GM12878 (cell line): ENCODE data around the gene COL11A2. TPM values are rescaled to one million over a fixed set of nuclear protein-coding genes. Genes with fewer than 3 reads are reported as not detected.

ENCODE experiments used
- ATAC-seq: fragments of 200-7000 bp; cut with Tn5 transposase; 3 replicates; pipeline ENCODE4 v1.9.1; 2020; ENCODE audit warnings: mild to moderate bottlenecking, moderate library complexity
- BruUV-seq: library from RNA; stranded (reverse); fragments of 400-500 nt; replicated peaks from 2 replicates; lab custom pipeline; 2021; lab: Mats Ljungman, UMichigan
- CTCF ChIA-PET: fragments of 300-600 bp; sonication (Branson Sonifier 250); formaldehyde crosslinking; extraction: SDS; loops from one replicate; lab custom pipeline; 2021; ENCODE audit warnings: inconsistent platforms; lab: Yijun Ruan, JAX
- POLR2A ChIA-PET: fragments of 350-600 bp; formaldehyde crosslinking; extraction: SDS; loops from one replicate; lab custom pipeline; 2021; ENCODE audit warnings: inconsistent platforms; lab: Charles Lee
- RAD21 ChIA-PET: fragments of 300-600 bp; sonication (Branson Sonifier 250); formaldehyde crosslinking; loops from one replicate; lab custom pipeline; 2023; ENCODE audit warnings: antibody characterized with exemption; ENCODE audit not compliant: unreplicated experiment; lab: Charles Lee
- SMC1A ChIA-PET: fragments of 300-600 bp; sonication (Branson Sonifier 250); formaldehyde crosslinking; loops from one replicate; lab custom pipeline; 2023; ENCODE audit not compliant: unreplicated experiment, uncharacterized antibody; lab: Charles Lee
- DNase-seq: peaks from one replicate; pipeline ENCODE4 v3.0.0-alpha.2; 2011; ENCODE audit warnings: low read depth, low spot score
- FAIRE-seq: peaks from 3 replicates; lab custom pipeline; 2011; peaks lifted over from hg19 to GRCh38; lab: Jason Lieb, UNC
- H2AFZ ChIP-seq: 2 replicates; pipeline ENCODE4 v1.6.0; 2011; ENCODE audit warnings: low read depth, low read length, control low read depth; ENCODE audit not compliant: control insufficient read depth
- H3K27ac ChIP-seq: 2 replicates; pipeline ENCODE4 v1.5.1; 2011; ENCODE audit warnings: control low read depth; ENCODE audit not compliant: control insufficient read depth, insufficient read depth
- H3K27me3 ChIP-seq, 2 experiments: replicated peaks in 1 of 2; 2 replicates each; pipeline versions ENCODE4 v1.6.0 to v1.6.1; 2011; ENCODE audit warnings: low read length in 1 of 2; ENCODE audit not compliant: control insufficient read depth in 2 of 2, insufficient read depth in 2 of 2
- H3K36me3 ChIP-seq, 2 experiments: 2 replicates each; pipeline ENCODE4 v1.5.1; 2011; ENCODE audit warnings: low read length in 1 of 2; ENCODE audit not compliant: control insufficient read depth in 2 of 2, insufficient read depth in 2 of 2
- H3K4me1 ChIP-seq: 2 replicates; pipeline ENCODE4 v1.6.1; 2011; ENCODE audit warnings: mild to moderate bottlenecking, low read length, moderate library complexity, mixed read lengths; ENCODE audit not compliant: control insufficient read depth, insufficient read depth
- H3K4me2 ChIP-seq: 2 replicates; pipeline ENCODE4 v1.6.0; 2011; ENCODE audit warnings: control low read depth; ENCODE audit not compliant: control insufficient read depth, insufficient read depth
- H3K4me3 ChIP-seq: fragments of 200-600 bp; sonication (generic); 2 replicates; pipeline ENCODE4 v1.5.1; 2016
- H3K79me2 ChIP-seq: 2 replicates; pipeline ENCODE4 v1.6.0; 2011; ENCODE audit warnings: low read length; ENCODE audit not compliant: control insufficient read depth, insufficient read depth
- H3K9ac ChIP-seq: 2 replicates; pipeline ENCODE4 v1.8.0; 2011; ENCODE audit warnings: low read length, control low read depth, mixed read lengths; ENCODE audit not compliant: control insufficient read depth, insufficient read depth
- H3K9me3 ChIP-seq: replicated peaks from 3 replicates; pipeline ENCODE4 v1.5.1; 2011; ENCODE audit warnings: mild to moderate bottlenecking, low read length; ENCODE audit not compliant: control insufficient read depth, insufficient read depth
- H4K20me1 ChIP-seq: 2 replicates; pipeline ENCODE4 v1.6.0; 2011; ENCODE audit not compliant: control insufficient read depth, insufficient read depth
- ASH2L ChIP-seq: fragments of 300-600, 200-600 bp; sonication (generic); IDR thresholded peaks from 2 replicates; pipeline ENCODE4 v1.6.1; 2017; ENCODE audit warnings: low read depth, mild to moderate bottlenecking, borderline replicate concordance
- BCLAF1 ChIP-seq: fragments of 450-650 bp; IDR thresholded peaks from 2 replicates; pipeline ENCODE4 v1.6.1; 2017; ENCODE audit warnings: antibody characterized with exemption, mild to moderate bottlenecking, moderate library complexity
- BRCA1 ChIP-seq: IDR thresholded peaks from 2 replicates; pipeline ENCODE4 v1.6.1; 2011; ENCODE audit warnings: low read depth, low read length, improper control_type of control experiment
- CBFB ChIP-seq: IDR thresholded peaks from 2 replicates; pipeline ENCODE4 v1.6.1; 2016; ENCODE audit warnings: antibody characterized with exemption, low read depth
- CBX5 ChIP-seq: sonication (generic); IDR thresholded peaks from 2 replicates; pipeline ENCODE4 v1.6.1; 2016; ENCODE audit warnings: low read depth, moderate library complexity, mild to moderate bottlenecking, inconsistent platforms
- CEBPZ ChIP-seq: fragments of 150-350 bp; IDR thresholded peaks from 2 replicates; pipeline ENCODE4 v1.6.1; 2016; ENCODE audit warnings: low read depth, low read length
- EP300 ChIP-seq, 2 experiments: fragments of 150-350 bp in 1 of 2; IDR thresholded peaks; 2 replicates each; pipeline ENCODE4 v1.6.1; 2011 to 2012; ENCODE audit warnings: low read depth in 2 of 2, low read length in 2 of 2, borderline replicate concordance in 1 of 2, improper control_type of control experiment in 1 of 2, inconsistent platforms in 1 of 2; ENCODE audit not compliant: control insufficient read depth in 1 of 2
- EZH2 ChIP-seq: IDR thresholded peaks from 2 replicates; pipeline ENCODE4 v1.6.1; 2012; ENCODE audit warnings: low read depth, mild to moderate bottlenecking, control low read depth, inconsistent platforms, low read length, borderline replicate concordance; ENCODE audit not compliant: control insufficient read depth
- HDGF ChIP-seq: fragments of 450-650 bp; IDR thresholded peaks from 2 replicates; pipeline ENCODE4 v1.6.1; 2016; ENCODE audit warnings: antibody characterized with exemption
- POLR2A ChIP-seq: IDR thresholded peaks from 2 replicates; pipeline ENCODE4 v1.6.1; 2011; ENCODE audit warnings: low read depth, mild to moderate bottlenecking, low read length
- RBBP5 ChIP-seq: fragments of 200-600 bp; sonication (generic); conservative IDR thresholded peaks from 2 replicates; pipeline ENCODE4 v1.6.1; 2016
- RUNX3 ChIP-seq: IDR thresholded peaks from 2 replicates; pipeline ENCODE4 v1.6.1; 2012; ENCODE audit warnings: low read length, inconsistent platforms
- TARDBP ChIP-seq: IDR thresholded peaks from 2 replicates; pipeline ENCODE4 v1.6.1; 2016; ENCODE audit warnings: borderline replicate concordance
- TCF3 ChIP-seq: IDR thresholded peaks from 2 replicates; pipeline ENCODE4 v1.6.1; 2012; ENCODE audit warnings: low read depth, mild to moderate bottlenecking, low read length, borderline replicate concordance; ENCODE audit not compliant: insufficient read depth
- ZNF217 ChIP-seq: fragments of 450-650 bp; IDR thresholded peaks from 2 replicates; pipeline ENCODE4 v1.6.1; 2017; ENCODE audit warnings: antibody characterized with exemption, mild to moderate bottlenecking
- WGBS: methylation state at CpG from one replicate; pipeline ENCODE4 v1.1.6; 2016; ENCODE audit warnings: low lambda C conversion rate; ENCODE audit not compliant: insufficient replicate concordance, insufficient coverage; ENCODE audit errors: missing lambda C conversion rate; 5-methylcytosine and 5-hydroxymethylcytosine counted together
- in situ Hi-C: fragments of 300-500 bp; cut with MboI; formaldehyde crosslinking; loops from 9 replicates; pipeline ENCODE4 v1.14.3; 2018; ENCODE audit warnings: mixed read lengths
- intact Hi-C: fragments of 100-400 bp; cut with micrococcal nuclease; formaldehyde crosslinking; loops from one replicate; pipeline ENCODE4 v1.14.2; 2022; ENCODE audit not compliant: unreplicated experiment
- polyA plus RNA-seq, 11 experiments: library from polyadenylated mRNA; depleted of rRNA in 4 of 11; unstranded in 6 of 11; stranded (reverse) in 5 of 11; fragments of >200 nt; fragmentation: Nextera tagmentation in 4 of 11; fragmentation: Illumina TruSeq in 1 of 11; extraction: Ambion mirVana in 4 of 11; extraction: Trizol in 1 of 11; gene quantifications; 1 replicate in 1 of 11; 2 replicates in 10 of 11; pipeline versions ENCODE4 v1.2.1 to v1.2.3, GENCODE V29; 2011 to 2016; ENCODE audit warnings: inconsistent platforms in 2 of 11, missing spikeins in 2 of 11, low read depth in 1 of 11
- total RNA-seq, 4 experiments: library from RNA; depleted of rRNA in 3 of 4; stranded (reverse); fragments of >200 nt in 3 of 4; fragmentation: Illumina TruSeq in 1 of 4; extraction: Trizol in 1 of 4; gene quantifications; 2 replicates each; pipeline versions ENCODE4 v1.2.1 to v1.2.3, GENCODE V29; 2013 to 2021
- TF ChIP-seq, protein P1 (sequence below): fragments of 450-650 bp; IDR thresholded peaks from 2 replicates; pipeline ENCODE4 v1.6.1; 2017; ENCODE audit warnings: mild to moderate bottlenecking, moderate library complexity

Gene COL11A2
- total and polyA plus RNA-seq, 10 of the 15 experiments (the other 5 are each of a cell fraction or from before 2014, with no cell fraction given) = 0.03 to 0.83 (median 0.22) TPM; not detected in 1

DNA sequence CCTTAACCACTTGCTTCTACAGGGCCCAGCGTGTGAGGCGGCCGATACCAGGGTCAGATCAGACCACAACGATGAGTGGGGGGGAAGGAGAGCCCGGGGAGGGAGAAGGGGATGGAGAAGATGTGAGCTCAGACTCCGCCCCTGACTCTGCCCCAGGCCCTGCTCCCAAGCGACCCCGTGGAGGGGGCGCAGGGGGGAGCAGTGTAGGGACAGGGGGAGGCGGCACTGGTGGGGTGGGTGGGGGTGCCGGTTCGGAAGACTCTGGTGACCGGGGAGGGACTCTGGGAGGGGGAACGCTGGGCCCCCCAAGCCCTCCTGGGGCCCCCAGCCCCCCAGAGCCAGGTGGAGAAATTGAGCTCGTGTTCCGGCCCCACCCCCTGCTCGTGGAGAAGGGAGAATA lies 18.9 kb upstream of the COL11A2 start:
- no TSS peak for BruUV-seq
- WGBS = 84% methylated on average over 14 of the region's 17 CpGs
- SMC1A ChIA-PET = no interaction called here
- intact Hi-C loops = no loop called here
- RAD21 ChIA-PET = no interaction called here
- no peak for FAIRE-seq
- peaks cover 3% of the 10 kb centered on the region for H3K79me2 ChIP-seq
- no peaks in the 10 kb centered on the region for H3K9me3 ChIP-seq
- POLR2A ChIA-PET = interaction anchor here (0.7 kb wide), 1 partner anchor 179 kb away, joined by 4 read pairs; no protein-coding TSS in a partner anchor
- no peak overlapping the region for H2AFZ ChIP-seq
- no peak for ATAC-seq
- in situ Hi-C loops = no loop called here
- CTCF ChIA-PET = no interaction called here
- no peak for DNase-seq
- H4K20me1 ChIP-seq = no peaks in the 10 kb centered on the region; the same call in 1 of the 2 replicates
- no peak overlapping the region for H3K4me3 ChIP-seq
- H3K27me3 ChIP-seq = peaks cover 2 to 3% of the 10 kb centered on the region in 2 experiments; a peak in 3 of 4 replicates
- peaks cover 0 to 5% of the 10 kb centered on the region in 2 experiments; a peak in 2 of 4 replicates for H3K36me3 ChIP-seq
- no peak overlapping the region for H3K27ac ChIP-seq
- no peak overlapping the region for H3K9ac ChIP-seq
- peaks cover 12% of the 10 kb centered on the region for H3K4me1 ChIP-seq
- H3K4me2 ChIP-seq = no peak overlapping the region
- TF ChIP-seq RBBP5 (no peak), HDGF (no peak), TARDBP (no peak), EZH2 (no peak), ZNF217 (no peak), EP300 (IDR thresholded peaks at IDR 0.05; ENCODE audit: borderline replicate concordance in 1 of 2, control insufficient read depth in 1 of 2, low read depth in 2 of 2, low read length in 2 of 2) (no peak), CBFB (no peak), CEBPZ (no peak), TCF3 (no peak), CBX5 (no peak), BRCA1 (no peak), BCLAF1 (no peak), POLR2A (no peak), RUNX3 (no peak), ASH2L (no peak)
- TF ChIP-seq, protein P1, sequence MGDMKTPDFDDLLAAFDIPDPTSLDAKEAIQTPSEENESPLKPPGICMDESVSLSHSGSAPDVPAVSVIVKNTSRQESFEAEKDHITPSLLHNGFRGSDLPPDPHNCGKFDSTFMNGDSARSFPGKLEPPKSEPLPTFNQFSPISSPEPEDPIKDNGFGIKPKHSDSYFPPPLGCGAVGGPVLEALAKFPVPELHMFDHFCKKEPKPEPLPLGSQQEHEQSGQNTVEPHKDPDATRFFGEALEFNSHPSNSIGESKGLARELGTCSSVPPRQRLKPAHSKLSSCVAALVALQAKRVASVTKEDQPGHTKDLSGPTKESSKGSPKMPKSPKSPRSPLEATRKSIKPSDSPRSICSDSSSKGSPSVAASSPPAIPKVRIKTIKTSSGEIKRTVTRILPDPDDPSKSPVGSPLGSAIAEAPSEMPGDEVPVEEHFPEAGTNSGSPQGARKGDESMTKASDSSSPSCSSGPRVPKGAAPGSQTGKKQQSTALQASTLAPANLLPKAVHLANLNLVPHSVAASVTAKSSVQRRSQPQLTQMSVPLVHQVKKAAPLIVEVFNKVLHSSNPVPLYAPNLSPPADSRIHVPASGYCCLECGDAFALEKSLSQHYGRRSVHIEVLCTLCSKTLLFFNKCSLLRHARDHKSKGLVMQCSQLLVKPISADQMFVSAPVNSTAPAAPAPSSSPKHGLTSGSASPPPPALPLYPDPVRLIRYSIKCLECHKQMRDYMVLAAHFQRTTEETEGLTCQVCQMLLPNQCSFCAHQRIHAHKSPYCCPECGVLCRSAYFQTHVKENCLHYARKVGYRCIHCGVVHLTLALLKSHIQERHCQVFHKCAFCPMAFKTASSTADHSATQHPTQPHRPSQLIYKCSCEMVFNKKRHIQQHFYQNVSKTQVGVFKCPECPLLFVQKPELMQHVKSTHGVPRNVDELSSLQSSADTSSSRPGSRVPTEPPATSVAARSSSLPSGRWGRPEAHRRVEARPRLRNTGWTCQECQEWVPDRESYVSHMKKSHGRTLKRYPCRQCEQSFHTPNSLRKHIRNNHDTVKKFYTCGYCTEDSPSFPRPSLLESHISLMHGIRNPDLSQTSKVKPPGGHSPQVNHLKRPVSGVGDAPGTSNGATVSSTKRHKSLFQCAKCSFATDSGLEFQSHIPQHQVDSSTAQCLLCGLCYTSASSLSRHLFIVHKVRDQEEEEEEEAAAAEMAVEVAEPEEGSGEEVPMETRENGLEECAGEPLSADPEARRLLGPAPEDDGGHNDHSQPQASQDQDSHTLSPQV = no peak
